ENCODE results near the gene UCN3. TPM values are rescaled to one million over a fixed set of nuclear protein-coding genes. Genes with fewer than 3 reads are reported as not detected.

The UCN3 gene
- total and polyA plus RNA-seq, 9 of the 15 experiments (the other 6 are each of a cell fraction or from before 2014, with no cell fraction given): not detected

- TF ChIP-seq ARID3A (IDR thresholded peaks at IDR 0.05; ENCODE audit: borderline replicate concordance, low read depth, low read length) (no peak), ASH1L (IDR thresholded peaks at IDR 0.05; ENCODE audit: borderline replicate concordance, low read depth, partially characterized antibody) (no peak)
Observed at GRCh38 chr10:5413012-5413938, 48.5 kb downstream of the UCN3 start (continued).

- H3K4me2 ChIP-seq (ENCODE audit: insufficient read depth, low read length): no peak overlapping the region
- 96% methylated on average over 11 of the region's 11 CpGs for WGBS (ENCODE audit: insufficient coverage, low coverage, missing lambda C conversion rate)
- H3K27me3 ChIP-seq (ENCODE audit: control insufficient read depth in 2 of 2, insufficient read depth in 2 of 2, low read length in 2 of 2): no peaks in the 10 kb centered on the region
- in situ Hi-C loops (cut with MboI): no loop called here
- no peak overlapping the region for H3K27ac ChIP-seq (ENCODE audit: extremely low read depth, low read depth, low read length)
- TF ChIP-seq THRA (IDR thresholded peaks at IDR 0.05) (no peak), GMEB1 (CRISPR knock-in tag; IDR thresholded peaks at IDR 0.05) (no peak), RBFOX2 (IDR thresholded peaks at IDR 0.05; ENCODE audit: low read depth, low read length) (0 out of 2 replicates have a peak, but pooled peaks have one; percentile 25)
- no peak for DNase-seq (ENCODE audit: extremely low read depth in 1 of 4, low spot score in 3 of 4)
- no TSS peak for BruUV-seq (replicated peaks)
- no peak overlapping the region for H3K9ac ChIP-seq (ENCODE audit: insufficient read depth in 1 of 2, low read depth in 2 of 2, low read length in 2 of 2)
- H3K4me1 ChIP-seq (replicated peaks in 1 of 2; ENCODE audit: control insufficient read depth in 2 of 2, insufficient read depth in 2 of 2, low read length in 2 of 2): peaks cover 8% of the 10 kb centered on the region in 2 experiments; a peak in 4 of 5 replicates
- H3K36me3 ChIP-seq (ENCODE audit: control insufficient read depth, insufficient read depth, low read length): peaks cover 36% of the 10 kb centered on the region
- CTCF ChIA-PET (ENCODE audit: low intra/inter-chr PET ratio): no interaction called here
- FAIRE-seq: no peak
- POLR2A ChIA-PET: interaction anchor here (1.0 to 1.4 kb wide), 2 partner anchors 8 to 13 kb away, joined by 3 read pairs; partner anchors contain the start of gene TUBAL3
- no peaks in the 10 kb centered on the region; the same call in 1 of the 2 replicates for H4K20me1 ChIP-seq (replicated peaks; ENCODE audit: control insufficient read depth, insufficient read depth, low read length)
- no peak overlapping the region for H3K4me3 ChIP-seq
- no peaks in the 10 kb centered on the region for H3K9me1 ChIP-seq (ENCODE audit: control insufficient read depth, insufficient read depth, low read length)
- intact Hi-C loops (cut with micrococcal nuclease): no loop called here
- no peak for ATAC-seq
- H3K9me3 ChIP-seq (replicated peaks; ENCODE audit: control insufficient read depth, insufficient read depth, low read depth, low read length): no peaks in the 10 kb centered on the region; the same call in 1 of the 2 replicates
- H3K79me2 ChIP-seq (ENCODE audit: control insufficient read depth, insufficient read depth, low read length): peaks cover 99% of the 10 kb centered on the region
- H2AFZ ChIP-seq (ENCODE audit: low read depth, low read length): no peak overlapping the region
Observed at GRCh38 chr10:5416981-5417380, 52.2 kb downstream of the UCN3 start.
